ENCODE measurements around the gene ICA1.

DNA sequence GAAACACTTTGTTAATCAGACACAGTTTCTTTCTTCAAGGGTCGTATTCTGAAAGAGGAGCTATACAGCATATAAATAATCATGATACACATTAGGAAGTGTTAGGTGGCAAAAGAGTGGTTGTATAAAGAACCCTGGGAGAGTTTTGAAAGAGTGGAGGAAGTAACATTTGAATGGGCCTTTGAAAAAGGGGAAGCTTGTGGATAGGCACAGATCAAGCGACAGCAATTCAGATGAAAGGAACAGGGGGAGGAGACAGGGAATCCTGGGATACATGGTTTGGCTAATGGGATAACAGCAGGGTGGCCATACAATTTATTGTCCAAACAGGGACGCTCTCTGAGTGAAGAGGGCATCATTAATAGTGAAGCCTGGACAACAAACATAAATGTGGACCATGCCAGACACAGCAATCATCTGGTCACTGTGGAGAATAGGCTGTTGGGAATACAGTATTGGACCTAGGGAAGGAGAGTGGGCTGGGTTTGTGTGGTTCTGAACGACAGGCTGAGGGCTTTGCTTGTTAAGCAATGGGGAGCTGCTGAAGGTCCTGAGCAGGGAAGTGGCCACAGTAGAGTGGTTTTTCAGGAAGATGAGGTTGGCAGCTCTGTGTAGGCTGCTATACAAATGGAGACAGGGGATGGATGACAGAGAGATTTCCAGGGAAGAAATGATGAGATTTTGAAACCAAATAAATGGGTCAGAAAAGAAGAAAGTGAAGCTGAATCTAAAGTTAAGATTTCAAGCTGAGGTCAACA lies 75.9 kb downstream of the ICA1 start:
- TF ChIP-seq, protein P1, sequence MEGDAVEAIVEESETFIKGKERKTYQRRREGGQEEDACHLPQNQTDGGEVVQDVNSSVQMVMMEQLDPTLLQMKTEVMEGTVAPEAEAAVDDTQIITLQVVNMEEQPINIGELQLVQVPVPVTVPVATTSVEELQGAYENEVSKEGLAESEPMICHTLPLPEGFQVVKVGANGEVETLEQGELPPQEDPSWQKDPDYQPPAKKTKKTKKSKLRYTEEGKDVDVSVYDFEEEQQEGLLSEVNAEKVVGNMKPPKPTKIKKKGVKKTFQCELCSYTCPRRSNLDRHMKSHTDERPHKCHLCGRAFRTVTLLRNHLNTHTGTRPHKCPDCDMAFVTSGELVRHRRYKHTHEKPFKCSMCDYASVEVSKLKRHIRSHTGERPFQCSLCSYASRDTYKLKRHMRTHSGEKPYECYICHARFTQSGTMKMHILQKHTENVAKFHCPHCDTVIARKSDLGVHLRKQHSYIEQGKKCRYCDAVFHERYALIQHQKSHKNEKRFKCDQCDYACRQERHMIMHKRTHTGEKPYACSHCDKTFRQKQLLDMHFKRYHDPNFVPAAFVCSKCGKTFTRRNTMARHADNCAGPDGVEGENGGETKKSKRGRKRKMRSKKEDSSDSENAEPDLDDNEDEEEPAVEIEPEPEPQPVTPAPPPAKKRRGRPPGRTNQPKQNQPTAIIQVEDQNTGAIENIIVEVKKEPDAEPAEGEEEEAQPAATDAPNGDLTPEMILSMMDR (IDR thresholded peaks at IDR 0.05; ENCODE audit: low read length) = no peak
- TF ChIP-seq EZH2 (optimal IDR thresholded peaks at IDR 0.05; ENCODE audit: low read depth, low read length) = no peak
